HepG2 (cell line): ENCODE results near the gene DDAH1. TPM values are rescaled to one million over a fixed set of nuclear protein-coding genes. Genes with fewer than 3 reads are reported as not detected.

ENCODE experiments used
- DPF2 ChIP-seq: sonication (generic); formaldehyde crosslinking; IDR thresholded peaks from 2 replicates; pipeline ENCODE4 v1.4.0; 2020; ENCODE audit warnings: mild to moderate bottlenecking, low read depth, missing genetic modification reagents, borderline replicate concordance
- ISX ChIP-seq: sonication (generic); formaldehyde crosslinking; conservative IDR thresholded peaks from 2 replicates; pipeline ENCODE4 v1.5.0; 2020; ENCODE audit warnings: missing genetic modification reagents
- PITX1 ChIP-seq: sonication (generic); formaldehyde crosslinking; IDR thresholded peaks from 2 replicates; pipeline ENCODE4 v1.5.1; 2020; ENCODE audit warnings: mild to moderate bottlenecking, missing genetic modification reagents
- SALL1 ChIP-seq: sonication (generic); formaldehyde crosslinking; IDR thresholded peaks from 2 replicates; pipeline ENCODE4 v1.8.0; 2022; ENCODE audit warnings: mild to moderate bottlenecking, missing genetic modification reagents
- SCMH1 ChIP-seq: sonication (generic); formaldehyde crosslinking; IDR thresholded peaks from 2 replicates; pipeline ENCODE4 v1.9.0; 2021; ENCODE audit warnings: missing genetic modification reagents, mild to moderate bottlenecking, borderline replicate concordance
- ZNF296 ChIP-seq: sonication (generic); formaldehyde crosslinking; conservative IDR thresholded peaks from 2 replicates; pipeline ENCODE4 v1.5.0; 2020; ENCODE audit warnings: mild to moderate bottlenecking, missing genetic modification reagents
- ZNF749 ChIP-seq: sonication (generic); formaldehyde crosslinking; IDR thresholded peaks from 2 replicates; pipeline ENCODE4 v1.8.0; 2022; ENCODE audit warnings: mild to moderate bottlenecking, missing genetic modification reagents, moderate library complexity, borderline replicate concordance
- polyA plus RNA-seq, 8 experiments: library from polyadenylated mRNA; depleted of rRNA in 3 of 8; stranded (reverse) in 7 of 8; unstranded in 1 of 8; fragments of >200 nt; fragmentation: Illumina TruSeq in 4 of 8; extraction: Trizol in 4 of 8; gene quantifications; 2 replicates each; pipeline versions ENCODE4 v1.2.1 to v1.2.3, GENCODE V29; 2011 to 2016; ENCODE audit warnings: low read depth in 4 of 8, missing spikeins in 1 of 8, mixed read lengths in 1 of 8; ENCODE audit not compliant: insufficient read depth in 1 of 8
- total RNA-seq, 5 experiments: library from RNA; depleted of rRNA; stranded (reverse); fragments of >200 nt; fragmentation: Illumina TruSeq; extraction: Trizol; gene quantifications; 2 replicates each; pipeline ENCODE4 v1.2.3, GENCODE V29; 2016; ENCODE audit warnings: low read depth in 1 of 5
- TF ChIP-seq, protein P1 (sequence below), 2 experiments: fragments of 450-650 bp in 1 of 2; sonication (generic) in 1 of 2; formaldehyde crosslinking in 1 of 2; IDR thresholded peaks; 2 replicates each; pipeline versions ENCODE4 v1.6.1 to v1.8.0; 2016 to 2022; ENCODE audit warnings: antibody characterized with exemption in 1 of 2, mild to moderate bottlenecking in 1 of 2, missing genetic modification reagents in 1 of 2
- TF ChIP-seq, protein P2 (sequence below): sonication (generic); formaldehyde crosslinking; IDR thresholded peaks from 2 replicates; pipeline ENCODE4 v1.4.0; 2020; ENCODE audit warnings: mild to moderate bottlenecking, missing genetic modification reagents, borderline replicate concordance
- TF ChIP-seq, protein P3 (sequence below): sonication (generic); formaldehyde crosslinking; conservative IDR thresholded peaks from 2 replicates; pipeline ENCODE4 v1.8.0; 2022; ENCODE audit warnings: mild to moderate bottlenecking, moderate library complexity, missing genetic modification reagents

Gene DDAH1
- total and polyA plus RNA-seq, 2 of the 13 experiments (the other 11 are each of a cell fraction or from before 2014, with no cell fraction given), result 39.7 to 64.4 TPM

DNA sequence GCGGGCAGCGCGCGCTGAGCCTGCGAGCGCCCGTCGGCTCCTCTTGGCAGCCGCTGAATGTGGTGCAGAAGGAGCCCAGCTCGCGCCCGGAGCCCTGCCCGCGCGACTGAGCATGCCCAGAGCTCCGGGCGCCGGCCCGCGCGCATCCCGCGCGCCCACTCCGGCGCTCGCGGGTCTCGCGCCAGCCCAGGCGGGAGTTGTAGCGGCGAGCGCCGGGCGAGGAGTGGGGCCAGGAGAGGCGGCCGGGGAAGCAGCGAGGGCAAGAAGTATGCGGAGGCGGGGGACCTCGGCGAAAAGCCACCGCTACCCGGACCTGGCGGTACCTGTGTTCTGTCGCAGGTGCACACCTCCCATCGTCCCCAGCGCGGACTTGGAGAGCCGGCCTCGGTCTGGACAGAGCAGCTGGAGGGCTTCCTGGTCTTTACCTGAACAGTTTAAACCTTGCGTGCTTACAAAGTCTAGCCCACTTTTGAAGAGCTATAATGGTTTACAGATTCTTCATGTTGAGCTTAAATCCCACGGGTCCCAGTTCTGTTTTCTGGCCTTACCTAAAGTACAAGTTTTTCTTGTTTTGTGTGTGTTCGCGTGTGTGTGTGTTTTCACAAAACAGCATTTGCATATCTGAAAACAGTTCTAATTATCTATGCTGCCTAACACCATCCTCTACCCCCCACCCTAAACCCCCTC is at the start of gene DDAH1 (continued):
- TF ChIP-seq, protein P1, sequence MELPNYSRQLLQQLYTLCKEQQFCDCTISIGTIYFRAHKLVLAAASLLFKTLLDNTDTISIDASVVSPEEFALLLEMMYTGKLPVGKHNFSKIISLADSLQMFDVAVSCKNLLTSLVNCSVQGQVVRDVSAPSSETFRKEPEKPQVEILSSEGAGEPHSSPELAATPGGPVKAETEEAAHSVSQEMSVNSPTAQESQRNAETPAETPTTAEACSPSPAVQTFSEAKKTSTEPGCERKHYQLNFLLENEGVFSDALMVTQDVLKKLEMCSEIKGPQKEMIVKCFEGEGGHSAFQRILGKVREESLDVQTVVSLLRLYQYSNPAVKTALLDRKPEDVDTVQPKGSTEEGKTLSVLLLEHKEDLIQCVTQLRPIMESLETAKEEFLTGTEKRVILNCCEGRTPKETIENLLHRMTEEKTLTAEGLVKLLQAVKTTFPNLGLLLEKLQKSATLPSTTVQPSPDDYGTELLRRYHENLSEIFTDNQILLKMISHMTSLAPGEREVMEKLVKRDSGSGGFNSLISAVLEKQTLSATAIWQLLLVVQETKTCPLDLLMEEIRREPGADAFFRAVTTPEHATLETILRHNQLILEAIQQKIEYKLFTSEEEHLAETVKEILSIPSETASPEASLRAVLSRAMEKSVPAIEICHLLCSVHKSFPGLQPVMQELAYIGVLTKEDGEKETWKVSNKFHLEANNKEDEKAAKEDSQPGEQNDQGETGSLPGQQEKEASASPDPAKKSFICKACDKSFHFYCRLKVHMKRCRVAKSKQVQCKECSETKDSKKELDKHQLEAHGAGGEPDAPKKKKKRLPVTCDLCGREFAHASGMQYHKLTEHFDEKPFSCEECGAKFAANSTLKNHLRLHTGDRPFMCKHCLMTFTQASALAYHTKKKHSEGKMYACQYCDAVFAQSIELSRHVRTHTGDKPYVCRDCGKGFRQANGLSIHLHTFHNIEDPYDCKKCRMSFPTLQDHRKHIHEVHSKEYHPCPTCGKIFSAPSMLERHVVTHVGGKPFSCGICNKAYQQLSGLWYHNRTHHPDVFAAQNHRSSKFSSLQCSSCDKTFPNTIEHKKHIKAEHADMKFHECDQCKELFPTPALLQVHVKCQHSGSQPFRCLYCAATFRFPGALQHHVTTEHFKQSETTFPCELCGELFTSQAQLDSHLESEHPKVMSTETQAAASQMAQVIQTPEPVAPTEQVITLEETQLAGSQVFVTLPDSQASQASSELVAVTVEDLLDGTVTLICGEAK (IDR thresholded peaks at IDR 0.05), result no peak
- TF ChIP-seq, protein P1 (CRISPR knock-in tag; IDR thresholded peaks at IDR 0.05), result no peak
- TF ChIP-seq ISX (CRISPR knock-in tag), result no peak
- TF ChIP-seq, protein P2, sequence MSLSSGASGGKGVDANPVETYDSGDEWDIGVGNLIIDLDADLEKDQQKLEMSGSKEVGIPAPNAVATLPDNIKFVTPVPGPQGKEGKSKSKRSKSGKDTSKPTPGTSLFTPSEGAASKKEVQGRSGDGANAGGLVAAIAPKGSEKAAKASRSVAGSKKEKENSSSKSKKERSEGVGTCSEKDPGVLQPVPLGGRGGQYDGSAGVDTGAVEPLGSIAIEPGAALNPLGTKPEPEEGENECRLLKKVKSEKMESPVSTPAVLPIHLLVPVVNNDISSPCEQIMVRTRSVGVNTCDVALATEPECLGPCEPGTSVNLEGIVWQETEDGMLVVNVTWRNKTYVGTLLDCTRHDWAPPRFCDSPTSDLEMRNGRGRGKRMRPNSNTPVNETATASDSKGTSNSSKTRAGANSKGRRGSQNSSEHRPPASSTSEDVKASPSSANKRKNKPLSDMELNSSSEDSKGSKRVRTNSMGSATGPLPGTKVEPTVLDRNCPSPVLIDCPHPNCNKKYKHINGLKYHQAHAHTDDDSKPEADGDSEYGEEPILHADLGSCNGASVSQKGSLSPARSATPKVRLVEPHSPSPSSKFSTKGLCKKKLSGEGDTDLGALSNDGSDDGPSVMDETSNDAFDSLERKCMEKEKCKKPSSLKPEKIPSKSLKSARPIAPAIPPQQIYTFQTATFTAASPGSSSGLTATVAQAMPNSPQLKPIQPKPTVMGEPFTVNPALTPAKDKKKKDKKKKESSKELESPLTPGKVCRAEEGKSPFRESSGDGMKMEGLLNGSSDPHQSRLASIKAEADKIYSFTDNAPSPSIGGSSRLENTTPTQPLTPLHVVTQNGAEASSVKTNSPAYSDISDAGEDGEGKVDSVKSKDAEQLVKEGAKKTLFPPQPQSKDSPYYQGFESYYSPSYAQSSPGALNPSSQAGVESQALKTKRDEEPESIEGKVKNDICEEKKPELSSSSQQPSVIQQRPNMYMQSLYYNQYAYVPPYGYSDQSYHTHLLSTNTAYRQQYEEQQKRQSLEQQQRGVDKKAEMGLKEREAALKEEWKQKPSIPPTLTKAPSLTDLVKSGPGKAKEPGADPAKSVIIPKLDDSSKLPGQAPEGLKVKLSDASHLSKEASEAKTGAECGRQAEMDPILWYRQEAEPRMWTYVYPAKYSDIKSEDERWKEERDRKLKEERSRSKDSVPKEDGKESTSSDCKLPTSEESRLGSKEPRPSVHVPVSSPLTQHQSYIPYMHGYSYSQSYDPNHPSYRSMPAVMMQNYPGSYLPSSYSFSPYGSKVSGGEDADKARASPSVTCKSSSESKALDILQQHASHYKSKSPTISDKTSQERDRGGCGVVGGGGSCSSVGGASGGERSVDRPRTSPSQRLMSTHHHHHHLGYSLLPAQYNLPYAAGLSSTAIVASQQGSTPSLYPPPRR (CRISPR knock-in tag), result no peak
- no peak; the same call in 1 of the 2 replicates for TF ChIP-seq ZNF749 (CRISPR knock-in tag)
- TF ChIP-seq SCMH1, result no peak
- TF ChIP-seq ZNF296 (CRISPR knock-in tag), result no peak
- no peak for TF ChIP-seq PITX1 (CRISPR knock-in tag)
- TF ChIP-seq SALL1, result no peak
- TF ChIP-seq, protein P3, sequence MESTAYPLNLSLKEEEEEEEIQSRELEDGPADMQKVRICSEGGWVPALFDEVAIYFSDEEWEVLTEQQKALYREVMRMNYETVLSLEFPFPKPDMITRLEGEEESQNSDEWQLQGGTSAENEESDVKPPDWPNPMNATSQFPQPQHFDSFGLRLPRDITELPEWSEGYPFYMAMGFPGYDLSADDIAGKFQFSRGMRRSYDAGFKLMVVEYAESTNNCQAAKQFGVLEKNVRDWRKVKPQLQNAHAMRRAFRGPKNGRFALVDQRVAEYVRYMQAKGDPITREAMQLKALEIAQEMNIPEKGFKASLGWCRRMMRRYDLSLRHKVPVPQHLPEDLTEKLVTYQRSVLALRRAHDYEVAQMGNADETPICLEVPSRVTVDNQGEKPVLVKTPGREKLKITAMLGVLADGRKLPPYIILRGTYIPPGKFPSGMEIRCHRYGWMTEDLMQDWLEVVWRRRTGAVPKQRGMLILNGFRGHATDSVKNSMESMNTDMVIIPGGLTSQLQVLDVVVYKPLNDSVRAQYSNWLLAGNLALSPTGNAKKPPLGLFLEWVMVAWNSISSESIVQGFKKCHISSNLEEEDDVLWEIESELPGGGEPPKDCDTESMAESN, result no peak
- no peak for TF ChIP-seq DPF2 (CRISPR knock-in tag)
